DMS 273 treated with DMSO at 0.1 percent for 48 hours (cell line): ENCODE results near the gene THBD.

ENCODE experiments used
- DNase-seq: peaks from one replicate; lab custom pipeline; 2025; lab: John Stamatoyannopoulos, UW

THBD gene

DNA sequence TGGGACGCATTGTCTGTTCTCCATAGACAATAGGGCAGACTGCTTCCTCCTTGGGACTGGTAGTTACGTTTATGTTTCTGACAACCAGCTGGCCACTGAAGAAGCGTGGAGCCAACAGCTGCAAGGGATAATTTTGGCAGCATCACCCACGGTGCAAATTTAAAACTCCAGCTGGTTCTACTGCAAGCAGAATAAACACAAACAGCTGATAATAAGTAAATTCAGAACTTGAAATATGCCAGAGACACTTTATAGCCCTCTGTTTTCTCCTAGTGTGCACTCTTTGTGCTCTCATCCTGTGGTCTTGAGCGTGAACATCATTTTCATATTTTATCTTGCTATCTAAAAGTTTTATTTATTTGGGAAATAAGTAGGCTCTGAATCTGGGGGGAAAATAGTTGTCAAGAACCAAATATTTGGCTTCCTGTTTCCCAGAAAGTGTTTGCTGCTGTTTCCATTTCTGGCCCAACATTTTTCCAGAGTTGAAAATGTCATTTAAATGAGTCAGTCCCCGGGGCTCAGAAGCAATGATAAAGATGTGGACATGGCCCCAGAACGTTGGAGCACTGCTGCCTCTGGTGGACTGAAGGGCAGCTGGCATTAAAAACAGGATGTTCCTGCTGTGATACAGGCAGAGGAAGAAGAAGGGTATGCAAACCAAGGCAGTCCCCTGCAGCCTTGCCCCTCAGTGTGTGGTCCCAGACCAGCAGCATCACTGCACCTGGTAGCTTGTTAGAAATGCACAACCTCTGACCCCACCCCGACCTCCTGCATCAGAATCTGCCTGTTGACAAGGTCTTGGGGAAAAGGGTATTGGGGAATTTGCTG, 12.5 kb upstream of the THBD start:
- DNase-seq, result no peak

DNA sequence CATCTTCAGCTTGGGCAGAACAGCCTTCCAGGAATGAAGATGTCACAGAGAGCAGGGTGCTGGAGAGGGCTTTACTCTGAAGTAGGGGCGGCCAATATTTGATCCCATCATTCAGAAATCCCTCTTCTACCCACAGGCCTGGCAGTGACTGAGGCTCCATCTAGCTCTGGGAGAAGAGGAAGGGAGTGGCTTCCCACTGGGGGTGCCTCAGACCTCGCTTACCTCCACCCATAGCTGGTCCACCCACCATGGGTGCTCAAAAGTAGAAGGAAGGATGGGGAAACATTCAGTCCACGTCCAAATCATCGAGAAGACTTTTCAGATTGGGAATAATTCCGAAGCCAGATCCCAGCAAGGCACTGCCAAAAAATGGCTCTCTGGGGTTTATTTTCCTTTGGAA, 11.8 kb upstream of the THBD start:
- DNase-seq, result no peak

DNA sequence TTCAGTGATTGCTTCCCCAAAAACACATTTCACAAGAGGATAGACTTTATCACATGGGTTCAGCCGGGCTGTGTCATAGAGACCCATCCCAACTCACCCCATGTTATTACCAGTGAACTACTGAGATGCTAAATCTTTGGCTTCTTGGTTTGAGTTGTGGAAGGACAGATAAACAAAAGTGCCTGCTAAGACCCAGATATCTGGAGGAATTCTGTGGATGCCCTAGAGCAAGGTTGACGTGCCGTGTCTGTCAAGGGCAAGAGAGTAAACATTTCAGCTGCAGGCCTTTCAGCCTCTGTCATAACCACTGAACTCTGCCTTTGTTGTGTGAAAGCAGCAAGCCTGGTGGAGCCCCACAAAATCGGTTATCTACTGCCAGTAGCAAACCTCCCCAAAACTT, 11.2 kb upstream of the THBD start:
- no peak for DNase-seq

DNA sequence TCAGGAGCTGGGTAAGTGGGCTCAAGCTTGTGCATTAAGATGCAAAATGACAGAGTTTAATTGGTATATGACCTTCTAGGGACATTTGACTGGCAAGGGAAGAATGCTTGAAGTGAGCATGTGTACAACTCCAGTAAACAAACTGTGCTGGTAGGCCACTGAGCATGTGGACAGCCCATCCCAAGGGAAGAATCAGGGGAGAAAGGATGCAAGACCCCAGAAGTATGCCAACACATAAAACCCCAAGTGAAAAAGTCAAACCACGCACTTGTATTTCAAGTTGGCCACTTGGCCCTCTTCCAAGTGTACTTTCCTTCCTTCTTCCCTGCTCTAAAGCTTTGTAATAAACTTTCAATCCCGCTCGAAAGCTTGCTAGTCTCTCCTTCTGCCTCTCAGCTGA, 10.4 kb upstream of the THBD start:
- no peak for DNase-seq

DNA sequence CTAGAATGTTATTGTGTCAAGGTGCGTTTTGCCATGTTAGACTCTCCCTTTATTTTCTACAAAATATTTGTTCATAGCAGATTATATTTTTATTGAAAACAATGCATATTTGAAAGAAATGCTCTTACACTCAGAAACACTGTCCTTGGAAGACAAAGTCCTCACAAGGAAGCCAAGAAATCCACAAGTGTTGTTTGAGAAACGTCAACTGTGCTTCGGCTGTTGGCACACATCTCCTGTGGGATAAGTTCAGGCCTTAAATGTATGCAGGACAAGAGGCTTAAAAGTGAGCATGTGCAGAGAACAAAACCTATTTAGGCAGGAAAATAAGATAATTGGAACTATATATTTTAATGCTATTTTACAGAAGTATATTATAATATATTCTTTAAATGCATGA, 9.5 kb upstream of the THBD start:
- DNase-seq, result no peak

DNA sequence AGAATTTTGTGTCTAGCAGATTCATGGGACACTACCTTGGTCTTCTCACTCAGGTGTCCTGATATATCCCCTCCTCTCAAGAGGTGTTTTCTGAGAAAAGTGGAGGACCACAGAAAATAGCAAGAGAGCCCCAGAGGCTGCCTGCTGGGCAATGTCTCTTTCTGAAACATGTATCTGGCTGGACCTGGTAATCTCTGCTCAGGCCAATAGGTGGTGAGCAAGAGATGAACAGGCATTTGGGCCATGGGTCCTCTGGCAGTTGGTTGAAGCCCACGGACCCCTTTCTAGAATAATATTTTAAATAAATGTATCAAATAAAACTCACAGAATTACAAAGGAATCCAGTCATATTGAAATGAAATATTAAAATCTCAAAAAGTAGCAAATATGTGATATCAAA, 8.8 kb upstream of the THBD start:
- no peak for DNase-seq

DNA sequence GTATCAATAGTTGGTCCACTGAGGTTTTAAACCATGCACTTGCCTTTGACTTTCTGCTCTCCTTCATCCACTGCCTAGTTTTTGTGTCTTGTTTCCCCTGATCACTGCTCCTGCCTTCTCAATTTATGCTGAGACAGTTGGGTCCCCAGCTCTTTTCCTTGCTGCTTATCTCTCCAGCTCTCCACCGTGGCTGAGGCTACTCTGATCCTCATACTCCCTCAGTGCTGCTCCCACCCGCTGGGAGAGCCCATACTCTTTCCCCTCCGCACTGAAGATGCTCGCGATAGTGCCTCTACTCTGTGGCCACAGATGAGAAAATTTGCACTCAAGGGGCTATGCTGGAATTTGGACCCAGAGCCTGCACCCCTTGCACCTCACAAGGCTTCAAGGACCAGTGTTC, 3.4 kb upstream of the THBD start:
- no peak for DNase-seq

DNA sequence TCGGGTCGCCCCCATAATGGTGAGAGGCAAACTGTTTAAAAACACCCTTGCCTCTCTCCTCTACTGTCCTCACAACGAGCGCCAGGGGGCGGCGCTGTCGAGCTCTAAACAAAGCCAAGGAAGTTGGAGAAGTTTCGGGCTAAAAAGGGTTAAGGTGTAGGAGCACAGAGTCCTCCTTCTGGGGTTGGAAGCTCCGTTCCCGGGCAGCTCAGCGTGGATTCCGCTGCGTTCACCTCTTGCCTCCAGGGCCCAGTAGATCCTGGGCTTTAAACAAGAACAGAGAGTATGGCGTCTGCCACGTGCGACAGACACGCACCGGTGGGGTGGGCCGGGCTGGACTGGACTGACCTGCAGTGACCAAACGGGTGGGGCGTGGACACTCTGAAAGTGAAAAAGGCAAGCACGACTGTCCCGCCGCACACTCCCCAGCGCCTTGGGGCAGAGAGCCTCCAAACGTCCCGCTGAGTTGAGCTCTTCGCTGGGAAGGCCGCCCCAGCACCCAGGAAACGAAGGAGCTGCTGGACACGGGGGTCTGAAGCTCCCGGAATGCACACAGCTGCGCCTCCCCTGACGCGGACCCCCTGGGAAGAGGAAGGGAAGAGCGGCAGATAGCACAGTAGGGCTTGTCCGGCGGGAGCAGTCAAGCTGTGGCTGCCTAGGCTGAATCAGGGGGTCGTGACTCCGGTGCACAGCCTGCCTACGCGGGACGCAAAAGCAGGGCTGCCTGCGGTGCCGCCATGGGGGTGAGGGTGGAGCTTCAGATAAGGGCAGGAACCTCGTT, 1.6 kb upstream of the THBD start:
- DNase-seq, result no peak

DNA sequence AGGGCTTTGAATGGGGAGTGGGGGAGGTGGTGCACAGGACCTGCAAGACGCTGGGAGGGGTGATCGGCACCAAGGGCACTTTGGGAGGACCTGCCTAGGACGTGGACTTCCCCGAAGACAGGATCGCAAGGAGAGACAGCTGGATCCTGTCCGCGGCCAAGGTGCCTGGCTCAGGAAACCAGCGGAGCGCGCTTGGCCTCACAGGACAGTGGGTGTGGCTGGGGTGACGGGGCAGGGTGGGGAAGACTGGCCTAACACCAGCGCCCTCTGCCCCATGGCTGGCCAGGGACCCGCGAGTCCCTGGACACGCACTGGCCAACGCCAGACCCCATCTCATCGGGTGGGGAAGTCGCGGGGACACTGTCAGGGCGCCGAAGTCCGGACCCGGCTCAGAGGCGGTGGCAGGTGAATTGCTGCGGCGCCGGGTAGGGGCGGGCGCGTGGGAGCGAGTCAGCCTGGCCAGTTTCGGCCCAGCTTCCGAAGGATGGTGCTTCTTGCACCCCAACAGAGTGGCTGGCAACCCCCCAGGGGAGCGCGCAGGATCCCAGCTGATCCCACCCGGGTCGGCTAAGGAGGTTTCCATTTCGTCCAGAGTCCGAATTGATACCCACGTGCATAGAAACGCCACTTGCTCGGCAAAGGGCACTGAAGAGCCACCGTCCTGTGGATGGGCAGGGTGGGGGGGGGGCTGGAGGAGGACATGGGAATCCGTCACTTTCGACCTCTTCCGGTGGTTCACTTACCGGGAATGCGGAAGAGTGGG, 785 bp upstream of the THBD start:
- no peak for DNase-seq

DNA sequence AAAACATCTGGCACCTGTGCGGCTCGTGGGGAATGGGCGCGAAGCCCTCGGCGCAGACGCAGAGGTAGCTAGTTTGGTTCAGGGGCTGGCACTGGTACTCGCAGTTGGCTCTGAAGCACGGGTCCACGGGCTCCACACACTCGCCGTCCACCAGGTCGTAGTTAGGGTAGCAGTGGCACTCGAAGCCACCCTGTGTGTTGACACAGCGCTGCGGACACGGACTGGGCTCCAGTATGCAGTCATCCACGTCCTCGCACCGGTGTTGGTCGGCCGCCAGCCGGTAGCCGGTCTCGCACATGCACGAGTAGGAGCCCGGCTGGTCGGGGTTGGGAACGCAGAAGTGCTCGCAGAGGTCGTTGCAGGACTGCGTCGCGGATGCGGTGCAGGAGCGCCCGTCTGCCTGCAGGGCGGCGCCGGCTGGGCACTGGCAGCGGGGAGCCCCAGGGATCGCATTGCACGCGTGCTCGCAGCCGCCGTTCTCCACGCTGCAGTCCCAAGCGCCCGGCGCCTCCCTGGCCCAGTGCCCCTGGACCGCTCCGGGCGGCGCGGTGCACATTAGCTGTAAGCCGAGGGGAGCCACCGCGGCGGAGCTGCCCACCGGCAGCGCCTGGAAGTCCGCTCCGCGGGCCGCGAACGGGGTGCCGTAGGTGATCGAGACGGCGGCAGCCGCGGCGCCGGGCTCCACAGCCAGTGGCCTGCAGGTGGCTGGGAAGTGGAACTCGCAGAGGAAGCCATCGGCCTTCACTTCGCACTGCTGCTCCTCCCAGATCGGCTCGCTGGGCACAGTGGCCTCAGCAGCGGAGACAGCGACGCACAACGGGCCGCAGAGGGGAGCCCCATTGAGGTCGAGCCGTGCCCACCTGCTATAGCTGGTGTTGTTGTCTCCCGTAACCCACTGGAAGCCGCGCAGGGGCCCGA, 930 bp downstream of the THBD start:
- no peak for DNase-seq

DNA sequence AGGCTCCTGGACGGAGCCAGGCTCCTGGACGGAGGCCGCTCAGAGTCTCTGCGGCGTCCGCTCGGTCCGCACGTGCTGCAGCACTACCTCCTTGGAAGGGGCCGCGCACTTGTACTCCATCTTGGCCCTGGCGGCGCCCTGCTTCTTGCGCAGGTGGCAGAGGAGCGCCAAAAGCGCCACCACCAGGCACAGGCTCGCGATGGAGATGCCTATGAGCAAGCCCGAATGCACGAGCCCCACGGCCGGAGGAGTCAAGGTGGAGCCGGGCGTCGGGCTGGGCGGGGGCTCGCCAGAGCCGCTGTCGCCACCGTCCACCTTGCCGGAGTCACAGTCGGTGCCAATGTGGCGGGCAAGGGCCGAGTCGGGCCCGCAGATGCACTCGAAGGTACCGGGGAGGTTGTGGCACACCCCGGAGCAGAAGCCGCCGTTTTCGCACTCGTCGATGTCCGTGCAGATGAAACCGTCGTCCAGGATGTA, 1.7 kb downstream of the THBD start:
- no peak for DNase-seq

DNA sequence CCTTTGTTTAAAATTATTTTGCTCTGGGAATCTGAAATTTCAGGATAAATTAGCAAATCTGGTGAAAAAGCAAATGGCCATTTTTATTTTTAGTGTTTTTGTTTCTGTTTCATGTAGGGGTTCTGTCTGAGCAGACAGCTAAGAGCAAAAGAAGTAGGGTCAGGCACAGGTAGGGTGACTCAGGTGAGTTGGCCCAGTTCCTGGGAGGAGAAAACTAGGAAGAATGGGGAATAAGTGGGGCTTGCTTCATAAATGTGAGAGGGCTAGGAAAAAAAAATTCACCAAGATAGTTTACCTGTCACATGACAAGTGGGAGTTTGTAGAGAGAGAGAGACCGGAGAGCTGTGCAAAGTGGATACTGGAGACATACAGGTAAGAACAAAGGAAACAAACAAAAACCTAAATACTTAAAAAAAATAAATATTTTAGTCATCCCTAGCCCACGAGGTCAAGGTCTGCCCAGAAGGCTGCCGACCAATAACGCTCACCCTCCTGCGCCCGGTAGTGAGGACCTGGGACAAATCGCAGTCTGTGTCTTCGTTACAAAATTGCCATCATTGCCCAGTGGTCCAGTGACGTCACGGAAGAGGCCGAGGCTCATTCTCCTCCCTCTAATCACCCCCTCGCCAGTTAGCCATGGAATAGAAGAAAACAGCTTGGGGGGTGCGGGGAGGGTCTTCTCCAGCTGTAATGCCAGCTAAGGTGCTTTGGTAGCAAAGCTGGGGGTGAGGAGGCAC, 2.3 kb downstream of the THBD start:
- DNase-seq, result no peak

DNA sequence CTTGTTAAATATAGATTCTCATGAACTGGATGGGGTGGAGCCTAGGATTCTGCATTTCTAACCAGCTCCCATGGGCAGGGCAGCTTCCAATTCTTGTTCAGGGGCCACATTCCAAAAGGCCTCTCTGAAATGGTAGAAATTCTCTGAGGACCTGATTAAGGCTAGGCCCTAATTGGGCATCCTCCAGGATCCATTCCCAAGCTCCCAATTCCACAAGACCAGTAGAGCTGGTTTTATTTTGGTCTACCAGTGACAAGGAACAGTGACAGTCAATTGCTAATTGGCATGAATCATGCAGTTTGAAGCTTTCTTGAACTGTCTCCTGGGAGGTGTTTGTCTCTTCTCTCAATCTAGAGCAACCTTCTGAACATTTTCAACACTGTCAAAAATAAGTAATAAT, 3.0 kb downstream of the THBD start:
- no peak for DNase-seq

DNA sequence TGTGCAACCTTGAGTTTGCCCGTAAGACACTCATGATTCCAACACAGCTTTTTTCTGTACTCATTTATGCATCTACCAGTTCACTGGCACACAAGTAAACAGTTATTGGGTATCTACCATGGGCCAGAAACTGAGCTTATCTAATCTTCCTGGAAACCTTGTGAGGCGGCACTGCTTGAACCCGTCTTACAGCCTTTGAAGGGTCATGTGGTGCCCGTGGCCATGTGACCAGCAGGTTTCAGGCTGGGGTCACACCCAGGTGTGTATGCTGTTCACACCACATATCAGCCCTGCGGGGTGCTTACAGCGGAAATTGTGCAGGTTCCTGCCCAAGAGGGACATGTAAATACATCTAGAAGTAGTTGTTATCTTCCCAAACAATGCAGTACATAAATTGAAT, 6.1 kb downstream of the THBD start:
- no peak for DNase-seq

DNA sequence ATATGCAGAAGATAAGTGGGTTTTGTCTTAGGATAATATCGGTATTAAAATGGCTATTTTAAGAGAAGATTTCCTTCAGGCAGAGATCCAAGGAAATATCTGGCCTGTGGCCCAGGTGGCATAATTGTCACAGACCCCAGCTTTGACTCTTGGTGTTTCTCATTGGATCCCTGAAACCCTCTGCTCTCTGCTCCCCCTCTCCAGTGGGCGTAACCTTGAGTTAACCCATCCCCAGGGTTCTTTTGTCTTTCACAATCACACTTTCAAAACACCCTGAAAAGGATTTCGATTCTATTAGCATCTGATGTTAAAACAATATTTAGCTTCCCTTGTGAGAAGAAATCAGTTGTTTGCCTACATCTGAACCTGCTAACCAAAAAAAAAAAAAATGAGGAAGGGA, 7.2 kb downstream of the THBD start:
- no peak for DNase-seq

DNA sequence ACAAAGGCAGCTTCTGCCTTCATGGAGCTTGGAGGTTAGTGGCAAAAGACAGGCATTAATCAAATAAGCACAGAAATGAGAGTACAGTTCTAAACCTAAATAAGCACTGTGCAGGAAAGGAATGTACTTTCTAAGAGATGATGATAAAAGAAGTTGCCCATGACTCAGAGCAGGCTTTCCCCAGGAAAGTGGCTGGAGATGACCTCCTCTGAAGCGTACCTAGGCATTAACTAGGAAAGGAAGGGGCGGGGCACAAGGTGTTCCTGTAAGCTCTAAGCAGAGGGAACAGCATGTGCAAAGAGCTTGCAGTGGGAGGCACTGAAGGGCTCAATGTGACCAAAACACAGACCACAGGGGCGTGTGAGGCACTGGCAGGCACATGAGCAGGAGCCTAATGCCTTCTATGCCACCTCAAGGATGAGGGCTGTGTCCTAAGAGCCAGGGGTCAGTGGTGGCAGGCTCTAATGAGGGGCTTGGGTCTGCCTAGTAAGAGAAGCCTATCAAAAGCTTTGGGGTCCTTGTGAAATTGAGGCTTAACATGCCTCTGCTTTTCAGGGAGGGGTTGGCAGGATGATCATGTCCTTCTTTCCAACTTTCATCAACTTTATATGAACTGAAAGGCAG, 9.5 kb downstream of the THBD start:
- DNase-seq, result no peak

DNA sequence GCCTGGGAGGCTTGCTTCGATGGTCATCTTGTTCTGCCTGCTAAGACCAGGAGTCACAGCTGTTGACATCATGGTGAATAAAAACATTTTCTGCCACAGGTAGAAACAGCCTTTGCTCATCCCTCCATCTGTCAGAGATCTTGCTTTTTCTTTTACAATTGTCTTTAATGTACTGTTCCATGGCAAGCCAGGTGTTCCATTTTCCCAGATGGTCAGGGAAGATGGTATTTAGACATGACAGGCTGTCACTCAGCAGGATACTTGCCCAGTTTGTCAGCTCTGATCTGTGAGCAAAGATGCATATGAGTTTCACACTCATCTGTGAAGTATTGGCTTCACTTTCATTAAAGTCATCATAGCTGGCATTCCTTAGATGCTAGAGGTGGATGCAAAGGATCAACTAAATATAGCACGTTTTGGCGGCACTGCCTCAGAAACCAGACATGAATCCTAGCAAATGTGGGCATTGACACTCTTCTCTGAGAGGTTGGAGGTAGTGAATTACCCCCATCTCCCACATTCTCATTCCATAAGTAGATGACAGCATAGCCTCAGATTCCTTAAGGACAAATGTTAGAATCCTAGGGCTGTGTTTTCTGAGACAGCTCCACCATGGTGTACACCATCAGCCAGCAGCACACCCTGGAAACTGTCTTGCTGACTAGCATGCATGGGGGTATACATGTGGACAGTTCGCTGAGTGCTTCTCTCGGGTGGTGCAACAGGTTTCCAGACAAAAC, 10.2 kb downstream of the THBD start:
- no peak for DNase-seq

DNA sequence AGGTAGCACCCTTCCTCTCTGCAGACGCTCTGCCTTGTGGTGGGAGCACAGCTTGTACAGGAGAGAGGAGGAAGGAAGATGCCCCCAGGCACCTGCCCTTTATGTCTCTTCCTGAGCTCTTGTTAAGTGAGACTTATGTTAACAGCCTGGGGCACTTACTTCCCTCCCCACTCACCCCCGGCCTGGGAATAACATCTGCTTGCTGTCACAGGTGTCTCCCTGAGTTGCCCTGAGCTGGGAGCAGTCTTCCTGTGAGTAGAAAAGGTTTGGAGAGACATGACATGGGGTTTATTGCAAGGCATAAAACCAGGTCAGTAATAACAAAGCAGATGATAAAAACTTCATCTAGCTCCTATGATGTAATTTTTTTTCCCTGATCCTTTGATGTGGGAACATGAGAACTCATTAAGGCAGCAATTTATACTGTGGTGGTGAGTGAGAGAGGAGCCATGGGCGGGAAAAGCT, 12.4 kb downstream of the THBD start:
- DNase-seq, result no peak

DNA sequence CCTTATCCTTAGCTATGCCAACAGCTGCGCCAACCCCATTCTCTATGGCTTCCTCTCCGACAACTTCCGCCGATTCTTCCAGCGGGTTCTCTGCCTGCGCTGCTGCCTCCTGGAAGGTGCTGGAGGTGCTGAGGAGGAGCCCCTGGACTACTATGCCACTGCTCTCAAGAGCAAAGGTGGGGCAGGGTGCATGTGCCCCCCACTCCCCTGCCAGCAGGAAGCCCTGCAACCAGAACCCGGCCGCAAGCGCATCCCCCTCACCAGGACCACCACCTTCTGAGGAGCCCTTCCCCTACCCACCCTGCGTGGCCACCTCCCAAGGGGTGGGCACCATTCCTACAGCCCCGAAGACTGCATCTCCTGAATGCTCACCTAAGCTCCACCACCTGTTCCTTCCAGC, 13.1 kb downstream of the THBD start:
- no peak for DNase-seq

DNA sequence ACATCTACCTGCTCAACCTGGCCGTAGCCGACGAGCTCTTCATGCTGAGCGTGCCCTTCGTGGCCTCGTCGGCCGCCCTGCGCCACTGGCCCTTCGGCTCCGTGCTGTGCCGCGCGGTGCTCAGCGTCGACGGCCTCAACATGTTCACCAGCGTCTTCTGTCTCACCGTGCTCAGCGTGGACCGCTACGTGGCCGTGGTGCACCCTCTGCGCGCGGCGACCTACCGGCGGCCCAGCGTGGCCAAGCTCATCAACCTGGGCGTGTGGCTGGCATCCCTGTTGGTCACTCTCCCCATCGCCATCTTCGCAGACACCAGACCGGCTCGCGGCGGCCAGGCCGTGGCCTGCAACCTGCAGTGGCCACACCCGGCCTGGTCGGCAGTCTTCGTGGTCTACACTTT, 13.7 kb downstream of the THBD start:
- no peak for DNase-seq
